Pons (tissue), 1 donor: Measurements from ENCODE around the gene PRKCA.
"Not testable (repeated sequence)": the region's sequence is repeated elsewhere in the genome, so short reads cannot be mapped to it uniquely, and the experiment has no call there.

ENCODE experiments used
- DNase-seq: peaks from one replicate; pipeline ENCODE4 v3.0.0-alpha.2; 2016; ENCODE audit warnings: low spot score

Gene PRKCA

DNA sequence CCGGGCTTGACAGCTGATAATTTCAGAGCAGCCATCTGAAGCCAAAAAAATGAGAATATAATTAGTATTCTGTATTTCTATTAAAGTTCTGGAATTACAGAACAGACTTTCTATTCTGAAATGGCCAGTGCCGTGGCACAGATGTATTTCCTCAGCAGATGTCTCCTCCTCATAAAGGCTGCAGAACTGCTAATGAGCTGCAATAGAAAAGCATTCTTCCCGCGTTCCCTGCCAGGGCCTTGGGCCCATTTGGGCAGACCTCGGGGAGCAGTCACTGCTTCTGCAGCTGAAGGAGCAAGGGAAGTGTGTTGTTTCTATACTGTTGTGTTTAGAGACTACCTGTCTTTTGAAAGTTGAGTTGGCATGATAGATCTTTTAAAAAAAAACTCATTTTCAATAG lies 379.9 kb downstream of the PRKCA start:
- DNase-seq = peak; percentile 57

- DNase-seq = no peak
Observed at GRCh38 chr17:66684261-66684660, 381.8 kb downstream of the PRKCA start.

DNA sequence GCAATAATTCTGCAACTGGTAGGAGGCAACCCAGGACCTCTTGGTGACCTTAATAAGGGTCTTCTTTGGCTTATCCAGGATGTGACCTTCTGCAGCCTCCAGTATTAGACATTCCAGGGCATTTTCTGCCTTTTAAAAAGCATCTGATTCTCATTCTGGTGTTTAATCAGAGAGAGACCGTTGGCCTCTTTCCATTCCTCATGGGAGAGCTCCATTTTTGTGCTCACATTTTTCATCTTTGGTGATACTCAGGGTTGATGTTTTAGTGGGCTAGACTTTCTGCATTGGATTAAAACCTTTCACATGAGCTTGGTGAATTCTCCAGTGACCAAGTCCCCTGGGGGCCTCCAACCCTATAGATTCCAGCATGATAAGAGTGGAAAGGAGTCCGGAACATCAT lies 382.3 kb downstream of the PRKCA start:
- no peak for DNase-seq

- DNase-seq = no peak
Observed at GRCh38 chr17:66686601-66687000, 384.2 kb downstream of the PRKCA start.

GRCh38 chr17:66687570-66688284 lies 385.3 kb downstream of the PRKCA start:
- no peak for DNase-seq

DNA sequence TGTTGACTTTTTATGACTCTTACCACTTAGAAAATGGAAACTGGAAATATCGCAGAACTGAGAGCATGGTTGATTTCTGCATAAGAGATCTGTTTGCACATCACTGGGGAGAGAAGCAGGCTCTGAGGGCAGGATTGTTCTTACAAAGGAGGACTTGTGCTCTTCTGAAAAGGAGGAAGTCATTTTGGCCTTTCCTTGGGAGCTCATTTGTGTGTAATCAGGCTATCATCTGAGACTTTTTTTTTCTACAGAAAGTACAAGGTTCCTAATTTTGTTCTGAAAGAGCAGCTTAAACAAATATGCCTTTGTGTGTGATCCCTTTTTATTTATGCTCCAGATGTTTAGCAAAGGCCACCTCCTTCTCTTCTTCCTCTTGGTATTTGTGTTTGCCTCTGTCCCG lies 386.8 kb downstream of the PRKCA start:
- DNase-seq = peak; percentile 84

DNA sequence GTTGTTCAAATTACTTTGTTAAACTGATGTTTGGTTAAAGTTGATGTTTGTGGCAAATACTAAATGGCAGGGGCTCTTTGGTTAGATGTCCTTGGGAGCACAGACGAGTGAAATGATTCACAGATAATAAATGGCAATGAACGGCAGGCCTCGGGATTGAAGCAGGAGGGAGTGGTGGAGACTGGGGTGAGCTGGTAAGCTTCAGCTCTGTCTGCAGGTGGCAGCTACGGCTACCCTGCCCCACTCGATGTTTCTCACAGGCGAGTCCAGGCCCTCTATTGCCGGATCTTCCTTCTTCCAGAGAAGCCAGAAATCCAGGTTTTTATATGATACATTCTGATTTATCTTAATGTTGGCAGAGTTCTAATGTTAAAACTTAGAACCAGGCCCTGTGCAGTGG lies 387.8 kb downstream of the PRKCA start:
- DNase-seq = no peak

- DNase-seq = no peak
Observed at GRCh38 chr17:66691644-66692420, 389.4 kb downstream of the PRKCA start.

GRCh38 chr17:66692421-66692690 lies 389.9 kb downstream of the PRKCA start:
- DNase-seq = no peak

DNA sequence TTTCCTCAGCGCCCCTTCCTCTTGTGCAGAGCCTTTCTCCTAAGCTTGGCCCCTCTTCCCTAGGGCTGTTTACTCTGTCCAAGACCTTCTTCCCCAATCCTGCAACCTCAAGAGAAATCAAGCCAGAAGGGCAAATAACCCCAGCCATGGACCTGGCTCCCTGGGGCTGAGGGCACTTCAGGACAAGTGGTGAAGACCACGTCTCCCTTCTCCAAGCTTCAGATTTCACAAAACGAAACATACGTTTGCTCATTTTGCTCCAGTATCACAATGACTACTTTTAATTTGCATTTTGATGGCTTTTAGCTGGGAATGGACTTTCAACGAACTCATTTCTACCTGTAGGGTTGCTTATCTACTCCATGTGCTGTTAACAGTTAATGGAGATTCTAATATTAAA lies 392.7 kb downstream of the PRKCA start:
- no peak for DNase-seq

DNA sequence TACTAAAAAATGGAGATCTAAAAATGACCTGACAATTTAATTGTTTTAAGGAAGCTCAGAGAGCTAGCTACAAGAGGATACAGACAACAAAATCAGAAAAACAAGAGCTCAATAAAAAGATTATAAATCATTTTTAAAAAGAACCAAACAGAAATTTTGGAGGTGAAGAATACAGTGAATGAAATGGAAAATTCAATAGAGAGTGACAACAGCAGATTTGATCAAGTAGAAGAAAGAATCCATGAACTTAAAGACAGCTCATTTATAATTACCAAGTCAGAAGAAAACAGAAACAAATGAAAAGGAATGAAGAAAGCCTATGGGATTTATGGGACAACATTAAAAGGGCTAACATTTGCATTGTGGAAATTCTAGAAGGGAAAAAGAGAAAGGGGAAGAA lies 395.9 kb downstream of the PRKCA start:
- no peak for DNase-seq

- DNase-seq = no peak
Observed at GRCh38 chr17:66701462-66701861, 399.0 kb downstream of the PRKCA start.

- DNase-seq = no peak
Observed at GRCh38 chr17:66702106-66702936, 399.9 kb downstream of the PRKCA start.

DNA sequence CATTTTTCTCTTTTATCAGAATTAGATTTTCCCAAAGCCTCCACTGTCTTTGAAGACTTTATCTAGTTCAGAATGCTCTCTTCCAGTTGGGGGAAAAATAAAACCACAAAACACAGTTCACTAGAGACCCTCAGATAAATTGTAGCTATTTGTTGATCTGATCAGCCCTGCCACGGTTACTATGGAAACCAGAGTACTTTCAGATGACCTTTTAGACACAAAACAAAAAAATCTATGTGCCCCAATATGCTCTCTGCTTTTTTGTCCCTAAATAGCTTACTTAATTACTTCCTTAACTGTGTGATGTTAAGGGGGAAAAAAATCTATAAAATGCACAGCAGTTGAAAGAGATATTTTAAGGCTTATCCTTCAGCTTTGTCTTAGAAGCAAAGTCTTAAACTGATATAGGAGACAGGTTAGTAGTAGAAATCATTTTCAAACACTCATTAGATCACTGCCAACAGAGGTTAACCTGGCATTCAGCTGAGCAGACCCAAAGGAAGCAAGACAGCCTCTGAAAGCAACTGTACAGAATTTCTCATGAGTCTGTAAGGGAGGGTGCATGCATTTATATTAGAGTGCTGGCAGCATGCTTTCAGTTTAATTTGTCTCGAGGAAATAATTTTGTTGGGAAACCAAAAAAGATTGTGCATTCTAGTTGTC lies 402.6 kb downstream of the PRKCA start:
- DNase-seq = no peak

- DNase-seq = no peak
Observed at GRCh38 chr17:66706851-66707450, 404.5 kb downstream of the PRKCA start.

DNA sequence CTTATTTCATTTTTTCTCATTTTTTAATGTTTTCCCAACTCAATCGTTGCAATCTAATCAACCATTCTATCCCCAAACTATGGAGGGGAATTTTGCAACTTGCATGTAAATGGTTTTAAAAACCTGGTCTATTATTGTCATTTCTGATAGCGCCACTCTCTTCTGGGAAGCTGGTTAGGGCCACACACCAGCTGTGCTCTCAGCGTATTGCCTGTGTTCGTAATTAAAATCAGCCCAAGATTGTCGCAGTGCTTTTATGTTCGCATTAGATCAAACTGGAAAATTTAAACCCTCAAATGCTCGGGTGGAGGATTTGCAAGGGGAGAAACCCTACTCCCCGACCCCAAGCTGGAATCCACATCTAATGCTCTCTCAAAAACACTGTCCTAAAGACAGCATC lies 409.0 kb downstream of the PRKCA start:
- no peak for DNase-seq

DNA sequence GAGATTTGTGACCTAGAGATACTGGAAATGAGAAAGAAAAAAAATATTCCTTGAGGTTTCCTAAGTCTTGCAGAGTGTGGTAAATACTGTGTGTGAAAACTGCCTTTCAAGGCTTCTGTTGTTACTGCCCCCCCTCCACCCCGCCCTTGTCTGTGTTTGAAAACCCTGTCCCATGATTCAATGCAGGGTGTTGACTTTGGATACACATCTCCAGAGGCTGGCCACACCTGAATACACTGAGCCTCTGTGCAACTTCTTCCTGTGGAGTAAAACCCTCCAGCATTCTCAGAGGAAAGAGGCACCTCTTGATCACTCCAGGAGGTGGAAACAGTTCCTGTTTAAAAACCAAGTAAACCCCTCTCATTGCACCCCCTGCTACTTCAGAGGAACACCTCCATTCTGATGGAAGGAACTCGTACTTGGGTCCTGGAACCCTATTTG lies 409.5 kb downstream of the PRKCA start:
- DNase-seq = no peak

- no peak for DNase-seq
Observed at GRCh38 chr17:66712453-66712852, 410.0 kb downstream of the PRKCA start.

GRCh38 chr17:66713021-66713532 lies 410.7 kb downstream of the PRKCA start:
- DNase-seq = not testable (repeated sequence)

DNA sequence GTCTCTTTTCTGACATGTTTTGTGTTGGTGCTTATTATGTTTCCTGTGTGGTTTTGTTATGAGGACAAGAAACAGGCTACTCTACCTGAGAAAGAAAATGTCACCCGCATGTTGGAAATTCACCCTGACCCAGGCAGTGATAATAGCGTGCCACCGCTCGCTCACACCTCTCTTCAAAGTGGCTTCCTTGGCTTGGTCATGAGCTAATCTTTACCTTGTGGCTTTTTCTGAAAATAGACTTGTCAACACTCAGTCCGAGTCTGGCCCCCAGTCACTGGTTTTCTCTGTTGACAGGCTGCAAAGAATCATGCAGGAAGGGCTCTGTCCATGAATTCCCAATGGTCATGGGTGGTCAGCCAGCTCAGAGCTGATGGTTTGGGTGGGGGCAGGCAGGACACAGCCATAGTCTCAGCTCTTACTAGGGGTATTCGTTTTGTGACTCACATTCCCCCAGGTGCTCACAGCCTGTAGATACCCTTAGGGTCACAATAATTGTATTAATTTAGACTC lies 411.2 kb downstream of the PRKCA start:
- DNase-seq = no peak
